LoVo (cell line): ENCODE measurements around the gene TRAM2.

ENCODE experiments used
- DNase-seq: peaks from one replicate; pipeline ENCODE4 v3.0.0-alpha.2; 2016; ENCODE audit warnings: low spot score

The TRAM2 gene

DNA sequence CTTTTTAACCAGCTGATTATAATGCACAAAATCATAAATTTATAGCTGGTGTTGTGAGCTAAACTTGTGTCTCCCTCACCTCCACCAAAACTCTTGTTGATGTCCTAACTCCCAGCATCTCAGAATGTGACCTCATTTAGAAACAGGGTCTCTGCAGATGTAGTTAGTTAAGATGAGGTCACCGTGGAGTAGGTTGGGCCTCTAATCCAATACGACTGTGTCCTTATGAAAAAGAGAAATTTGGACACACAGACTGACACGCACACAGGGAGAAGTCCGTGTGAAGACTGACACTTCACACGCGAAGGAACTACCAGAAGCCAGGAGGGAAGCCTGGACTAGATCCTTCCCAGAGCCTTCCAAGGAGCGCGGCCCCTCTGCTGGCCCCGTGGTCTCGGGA lies 46.5 kb downstream of the TRAM2 start:
- no peak for DNase-seq

DNA sequence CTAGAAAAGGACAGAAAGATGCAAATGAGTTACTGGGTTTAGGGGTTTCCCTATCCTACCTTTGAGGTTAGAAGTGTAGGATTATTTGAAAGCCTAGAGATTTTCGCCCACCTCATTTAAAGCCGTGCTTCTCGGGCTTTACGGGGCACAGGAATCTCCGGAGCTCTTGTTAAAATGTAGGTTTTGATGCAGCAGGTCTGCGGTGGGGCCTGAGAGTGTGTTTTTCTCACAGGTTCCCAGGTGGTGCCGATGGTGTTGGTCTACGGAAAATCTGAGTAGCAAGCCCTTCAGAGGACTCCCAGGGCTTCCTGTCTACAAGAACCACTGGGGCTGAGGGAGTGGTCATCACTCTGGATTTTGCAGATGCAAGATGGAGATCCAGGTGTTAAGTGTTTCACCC lies 47.5 kb downstream of the TRAM2 start:
- DNase-seq = no peak

DNA sequence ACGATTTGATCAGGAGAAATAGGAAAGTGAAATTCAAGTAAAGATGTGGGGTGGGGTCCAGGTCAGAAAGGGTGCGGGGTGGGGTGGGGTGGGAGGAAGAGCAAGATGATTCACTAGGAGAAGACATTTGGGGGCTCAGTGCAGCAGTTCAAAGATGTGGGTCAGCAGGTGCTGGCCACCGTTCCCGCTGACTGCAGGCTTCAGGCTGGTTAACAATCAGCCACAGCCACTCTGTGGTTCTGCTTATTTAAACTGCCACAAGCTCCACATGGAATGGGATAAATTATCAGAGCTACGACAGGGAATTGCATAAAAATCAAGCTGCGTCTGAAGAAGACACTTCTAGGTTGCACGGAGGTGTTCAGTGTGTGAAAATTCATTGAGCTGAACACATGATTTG lies 49.4 kb downstream of the TRAM2 start:
- no peak for DNase-seq

DNA sequence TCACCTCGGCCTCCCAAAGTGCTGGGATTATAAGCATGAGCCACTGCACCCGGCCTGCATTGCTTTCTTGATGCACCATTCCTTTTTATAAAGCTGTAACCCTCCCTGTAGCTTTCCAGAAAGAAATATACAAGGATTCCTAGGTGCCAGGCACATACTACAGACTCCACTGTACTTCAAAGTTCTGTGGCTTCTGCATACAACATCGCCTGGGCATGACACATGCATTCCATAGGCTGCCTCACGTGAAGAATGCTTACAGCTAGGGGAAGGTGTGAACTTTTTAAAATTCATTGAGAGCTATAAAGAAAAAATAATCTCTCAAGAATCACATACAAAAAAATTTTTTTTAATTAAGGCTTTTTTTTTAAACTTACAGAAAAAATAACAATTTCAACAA lies 50.2 kb downstream of the TRAM2 start:
- no peak for DNase-seq

DNA sequence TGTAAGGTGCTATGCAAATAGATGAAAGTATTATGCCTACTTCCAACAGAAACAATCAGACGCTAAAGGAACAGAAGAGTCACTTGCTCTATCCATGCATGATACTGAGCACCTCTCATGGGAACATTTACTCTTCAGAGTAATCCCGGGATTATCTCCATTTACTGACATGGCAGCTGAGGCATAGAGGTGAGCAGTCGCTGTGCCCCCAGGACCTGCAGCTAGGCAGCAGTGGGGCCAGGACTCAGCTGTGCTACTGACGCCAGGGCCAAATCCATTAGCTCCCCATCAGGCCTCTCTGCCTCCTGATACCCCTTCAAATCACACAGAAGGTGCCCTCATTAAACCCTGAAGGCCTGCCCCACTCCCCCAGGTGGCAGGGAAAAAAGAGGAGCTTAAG lies 51.9 kb downstream of the TRAM2 start:
- DNase-seq = no peak

DNA sequence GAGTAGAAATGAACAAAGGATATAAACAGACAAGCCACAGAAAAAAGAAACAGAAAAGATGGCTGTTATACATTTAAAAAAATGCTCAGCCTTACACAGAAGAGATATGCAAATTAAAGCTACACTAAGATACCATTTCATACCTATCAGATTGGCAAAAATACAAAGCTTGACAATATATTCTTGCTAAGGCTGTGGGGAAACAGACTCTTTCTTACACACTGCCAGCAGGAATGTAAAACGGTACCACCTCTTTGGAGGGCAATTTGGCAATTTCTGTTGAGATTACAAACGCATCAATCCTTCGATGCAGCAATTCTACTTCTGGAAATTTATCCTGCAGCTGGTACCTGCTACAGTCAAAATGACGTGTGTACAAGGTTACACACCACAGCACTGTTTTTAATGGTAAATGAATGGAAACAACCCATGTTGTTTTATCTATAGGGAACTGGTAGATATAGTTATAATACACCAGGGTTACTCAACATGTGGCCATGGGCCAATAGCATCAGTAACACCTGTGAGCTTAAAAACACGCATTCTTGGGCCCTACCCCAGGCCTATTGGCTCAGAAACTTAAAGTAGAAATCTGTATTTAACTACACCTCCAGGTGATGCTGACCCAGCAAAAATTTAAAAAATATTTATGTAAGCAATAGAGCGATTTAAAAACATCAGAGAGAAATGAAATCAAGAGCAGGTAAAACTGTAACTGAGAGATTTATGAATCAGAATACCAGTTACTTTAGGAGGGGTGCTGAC lies 53.3 kb downstream of the TRAM2 start:
- DNase-seq = no peak

DNA sequence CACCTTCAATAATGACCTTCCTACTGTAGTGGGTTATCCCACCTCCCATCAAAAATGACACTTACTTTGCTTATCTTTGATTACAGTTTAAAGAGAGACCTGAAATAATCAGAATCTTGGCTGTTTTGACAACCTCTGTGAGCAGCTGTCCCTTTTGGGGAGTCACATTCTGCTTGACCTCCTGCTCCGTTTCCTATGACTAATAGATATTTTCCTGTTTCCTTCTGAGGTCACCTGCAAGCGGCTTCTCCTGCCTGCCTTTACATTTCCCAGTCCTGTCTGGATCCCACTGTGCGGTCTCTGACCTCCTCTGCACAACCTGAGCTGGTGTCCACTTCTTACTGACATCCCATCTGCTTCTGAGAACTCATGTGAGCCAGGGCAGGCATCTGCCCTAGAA lies 54.2 kb downstream of the TRAM2 start:
- DNase-seq = no peak

DNA sequence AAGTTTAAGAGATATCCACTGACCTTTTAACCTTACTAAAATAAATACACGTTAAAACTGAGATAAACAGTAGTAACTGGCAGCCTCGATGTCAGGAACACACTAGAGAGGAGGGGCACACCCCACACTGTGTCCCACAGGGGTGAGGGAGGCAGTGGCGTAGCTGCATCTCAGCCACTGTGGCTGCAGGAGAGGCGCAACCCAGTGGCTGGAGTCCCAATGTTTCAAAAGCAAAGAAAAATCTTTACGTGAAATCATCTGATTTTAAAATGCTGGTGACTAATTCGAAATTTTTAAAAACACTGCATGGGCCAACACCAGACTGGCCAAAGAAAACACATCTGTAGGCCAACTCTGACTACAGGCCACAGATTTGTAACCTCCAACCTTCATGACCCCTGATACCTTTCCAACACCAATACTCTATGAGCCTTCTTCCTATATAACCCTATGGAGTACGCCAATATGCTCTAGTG lies 54.7 kb downstream of the TRAM2 start:
- DNase-seq = no peak

DNA sequence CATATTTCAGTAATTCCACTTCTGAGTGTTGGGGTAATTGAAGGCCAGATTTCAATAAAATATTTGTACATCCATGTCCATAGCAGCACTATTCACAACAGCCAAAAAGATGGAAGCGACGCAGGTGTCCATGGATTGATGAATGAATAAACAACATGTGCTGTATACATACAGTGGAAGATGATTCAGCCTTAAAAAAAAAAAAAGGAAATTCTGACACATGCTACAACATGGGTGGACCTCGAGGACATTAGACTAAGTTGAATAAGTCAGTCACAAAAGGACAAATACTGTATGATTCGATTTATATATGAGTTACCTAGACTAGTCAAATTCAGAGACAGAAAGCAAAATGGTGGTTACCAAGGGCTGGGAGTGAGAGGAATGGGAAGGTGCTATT lies 57.2 kb downstream of the TRAM2 start:
- DNase-seq = no peak

DNA sequence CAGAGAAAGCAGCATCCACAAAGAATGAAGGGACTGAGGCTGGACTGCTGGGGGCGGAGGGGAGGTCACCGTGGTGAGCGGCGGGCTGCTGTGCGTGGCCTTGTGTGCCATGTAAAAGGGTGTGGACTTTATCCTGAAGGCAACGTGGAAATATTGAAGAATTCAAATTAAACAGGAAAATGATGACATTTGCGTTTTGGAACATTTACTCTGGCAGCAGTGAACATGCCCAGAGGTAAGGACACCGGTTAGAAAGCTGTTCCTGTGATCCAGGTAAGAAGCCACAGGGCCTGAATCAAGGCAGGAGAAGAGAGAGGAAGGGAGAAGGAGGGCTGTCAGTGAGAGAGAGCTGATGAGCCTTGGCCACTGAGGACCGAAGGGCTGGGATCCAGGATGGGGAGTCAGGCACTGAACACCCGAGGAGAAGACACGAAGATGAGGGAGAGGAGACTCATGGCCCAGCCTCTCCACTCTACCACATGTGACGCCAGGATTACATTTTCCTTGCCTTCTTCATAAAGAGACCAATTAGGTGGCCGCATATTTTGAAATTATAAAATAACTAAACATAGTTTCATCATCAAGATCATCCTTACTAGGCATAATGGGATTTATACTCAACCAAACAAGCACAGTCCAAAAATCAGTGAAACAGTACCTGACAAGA lies 58.4 kb downstream of the TRAM2 start:
- no peak for DNase-seq

DNA sequence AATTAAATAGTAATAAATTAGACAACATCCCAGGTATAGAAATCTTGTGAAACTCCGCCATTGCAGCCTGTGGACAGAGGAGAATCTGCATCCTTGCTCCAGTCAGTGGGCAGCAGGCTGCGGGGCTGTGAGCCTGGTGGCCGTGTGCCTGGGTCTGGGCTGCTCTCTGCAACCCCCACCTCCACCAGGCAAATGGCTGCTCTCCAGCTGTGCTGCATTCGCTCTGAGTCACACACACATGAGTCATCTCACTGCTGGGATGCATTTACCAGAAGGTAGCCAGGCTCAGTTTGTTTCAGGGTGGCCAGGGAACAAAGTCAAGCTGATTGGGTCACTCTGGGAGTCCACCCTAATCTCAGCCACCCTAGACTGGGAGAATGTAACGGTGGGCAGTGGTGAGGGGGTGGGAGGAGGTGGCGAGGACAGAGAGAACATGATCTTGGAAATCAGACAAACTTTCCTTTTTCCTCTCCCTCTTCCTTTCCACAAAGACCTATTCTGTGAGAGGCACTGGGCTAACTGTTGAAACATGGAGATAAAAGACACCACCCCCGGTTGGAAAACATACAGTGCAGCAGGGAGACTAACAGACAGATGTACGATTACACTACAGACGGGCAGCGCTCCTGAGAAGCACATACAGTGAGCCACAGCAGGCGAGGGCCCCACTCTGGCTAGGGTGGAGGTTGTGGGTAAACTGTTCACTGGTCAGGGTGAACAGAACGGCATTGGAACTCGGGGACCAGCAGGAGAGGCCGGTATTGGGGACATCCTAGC lies 59.2 kb downstream of the TRAM2 start:
- peak; percentile 76 for DNase-seq

DNA sequence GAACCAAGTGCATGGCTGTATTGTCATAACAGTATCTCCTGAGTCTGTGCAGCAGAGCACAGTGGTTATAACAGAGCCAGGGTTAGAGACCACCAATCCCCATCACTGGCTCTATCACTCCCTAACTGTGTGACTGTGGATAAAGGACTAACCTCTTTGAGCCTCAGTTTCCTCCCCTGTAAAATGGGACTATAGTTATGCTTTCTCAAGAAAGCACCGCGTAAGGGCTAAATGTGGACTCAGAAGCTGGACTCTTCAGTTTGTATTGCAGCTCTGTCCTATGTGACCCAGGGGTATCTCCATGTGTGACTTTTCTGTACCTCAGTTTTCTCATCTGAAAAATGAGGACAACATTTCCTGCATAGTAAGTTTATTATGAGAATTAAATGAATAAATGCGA lies 59.9 kb downstream of the TRAM2 start:
- no peak for DNase-seq

DNA sequence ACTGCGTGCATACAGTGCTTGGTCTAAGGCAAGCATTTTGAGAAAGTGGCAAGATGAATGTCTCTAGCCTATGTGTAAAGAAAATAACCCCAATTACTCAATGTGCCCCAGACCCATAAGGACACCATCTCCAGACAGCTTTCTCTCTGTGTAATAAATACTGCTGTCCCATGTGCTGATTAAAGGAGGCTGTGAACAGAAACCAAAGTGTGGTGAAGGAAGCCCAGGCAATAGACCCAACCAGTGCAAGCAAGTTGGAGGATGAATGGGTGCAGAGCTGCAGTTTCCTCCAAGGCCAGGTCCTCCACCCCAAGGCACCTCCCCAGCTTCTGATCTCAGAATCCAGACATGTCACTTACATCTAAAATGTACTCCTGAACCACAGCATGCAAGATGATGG lies 60.6 kb downstream of the TRAM2 start:
- no peak for DNase-seq

DNA sequence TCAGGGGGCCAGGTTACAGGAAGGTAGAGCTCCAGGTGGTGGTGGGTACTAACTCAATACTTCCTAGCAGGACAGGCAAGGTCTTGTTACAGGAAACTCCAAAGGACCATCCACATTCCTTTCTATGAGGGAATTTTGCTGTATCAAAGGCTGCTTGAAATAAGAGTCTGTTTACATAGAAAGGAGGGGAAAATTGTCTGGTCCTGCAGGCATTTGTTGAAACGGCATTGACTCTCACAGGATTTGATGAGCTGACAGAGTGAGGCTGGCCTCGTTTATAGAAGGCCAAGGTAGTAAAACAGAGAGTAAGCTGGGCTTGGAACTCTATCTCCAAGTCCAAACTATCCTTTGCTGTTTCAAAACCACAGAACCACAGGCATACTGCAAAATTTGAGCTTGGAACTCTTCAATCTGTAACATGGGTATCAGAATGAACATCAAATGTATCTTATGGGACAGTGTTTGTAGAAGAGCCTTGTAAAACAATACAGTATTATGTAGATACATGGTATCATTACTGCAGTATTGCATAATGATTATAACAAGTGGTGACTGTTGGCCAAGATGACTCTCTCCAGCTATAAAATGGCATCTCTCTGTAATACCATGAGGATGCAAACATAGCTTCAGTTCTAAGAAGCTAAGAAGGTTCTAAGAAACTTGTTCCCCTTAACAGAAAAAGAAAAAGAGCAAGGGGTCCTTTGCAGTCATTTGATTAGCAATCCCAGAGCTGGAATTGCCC lies 61.5 kb downstream of the TRAM2 start:
- no peak for DNase-seq

DNA sequence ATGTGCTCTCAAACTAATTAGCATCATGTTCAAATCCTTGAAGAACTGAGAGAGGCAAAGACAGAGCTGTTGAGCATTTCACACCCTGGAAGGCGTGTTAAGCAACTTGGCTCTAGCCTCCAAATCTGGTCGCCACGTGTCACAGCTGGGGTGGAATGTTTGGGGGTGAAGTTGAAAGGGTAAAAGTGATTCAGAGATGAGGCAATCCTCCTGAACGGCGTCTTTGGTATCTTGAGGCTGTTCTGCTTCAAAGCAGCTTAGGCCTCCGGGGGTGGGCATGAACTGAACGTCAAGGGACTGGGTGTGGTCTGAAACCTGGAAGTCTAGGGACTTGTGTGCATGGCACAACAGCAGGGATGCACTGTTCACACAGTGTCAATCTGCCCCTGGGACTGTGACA lies 62.3 kb downstream of the TRAM2 start:
- DNase-seq = no peak

DNA sequence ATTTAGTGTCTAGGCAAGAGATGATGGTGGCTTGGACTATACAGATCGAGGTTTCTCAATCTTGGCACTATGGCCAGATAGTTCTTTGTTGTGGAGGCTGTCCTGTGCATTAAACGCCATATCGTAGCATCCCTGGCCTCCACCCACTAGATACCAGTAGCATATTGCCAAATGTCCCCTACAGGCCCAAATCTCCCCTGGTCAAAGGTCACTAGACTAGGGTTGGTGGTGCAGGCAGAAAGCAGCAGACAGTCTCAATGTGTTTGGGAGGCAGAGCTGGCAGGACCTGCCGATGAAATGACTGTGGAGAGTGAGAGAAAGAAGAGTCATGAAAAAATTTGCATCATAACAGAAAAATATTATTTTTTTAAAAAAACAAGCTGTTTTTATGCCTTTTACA lies 63.0 kb downstream of the TRAM2 start:
- no peak for DNase-seq

DNA sequence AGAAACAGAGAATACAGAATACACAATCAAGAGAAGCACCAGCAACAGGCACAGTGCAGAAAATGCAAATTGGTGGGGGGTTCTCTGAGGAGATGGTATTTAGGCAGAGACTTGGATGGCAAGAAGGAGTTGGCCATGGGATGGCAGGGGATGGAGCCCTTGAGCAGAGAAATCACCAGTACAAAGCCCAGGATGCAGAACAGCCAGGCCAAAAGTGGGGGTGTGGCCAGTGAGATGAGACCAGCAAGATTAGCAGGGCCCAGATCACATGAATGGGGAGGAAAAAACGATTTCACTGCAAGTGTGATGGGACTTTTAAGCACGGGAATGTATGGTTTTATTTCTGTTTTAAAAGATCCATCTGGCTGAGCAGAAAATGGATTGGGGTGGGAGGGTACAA lies 63.4 kb downstream of the TRAM2 start:
- no peak for DNase-seq

DNA sequence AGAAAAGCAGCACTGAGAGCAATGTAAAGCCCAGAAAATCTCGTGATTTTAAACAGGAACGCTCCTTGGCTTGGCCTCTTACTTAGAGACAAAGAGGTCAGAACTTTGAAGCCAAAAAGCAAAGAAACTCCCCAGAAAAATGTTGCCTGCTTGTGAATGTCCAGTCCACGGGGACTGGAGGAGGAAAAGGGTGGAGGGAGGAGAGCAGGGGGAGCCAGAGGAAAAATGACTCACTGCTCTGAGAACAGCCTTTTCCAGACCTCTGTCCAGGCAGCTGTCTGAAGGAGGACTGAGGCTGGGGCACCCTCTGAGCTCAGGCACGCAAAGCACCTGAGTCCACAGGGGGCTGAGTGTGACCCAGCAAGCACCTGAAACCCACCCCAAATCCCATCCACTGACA lies 64.7 kb downstream of the TRAM2 start:
- no peak for DNase-seq

DNA sequence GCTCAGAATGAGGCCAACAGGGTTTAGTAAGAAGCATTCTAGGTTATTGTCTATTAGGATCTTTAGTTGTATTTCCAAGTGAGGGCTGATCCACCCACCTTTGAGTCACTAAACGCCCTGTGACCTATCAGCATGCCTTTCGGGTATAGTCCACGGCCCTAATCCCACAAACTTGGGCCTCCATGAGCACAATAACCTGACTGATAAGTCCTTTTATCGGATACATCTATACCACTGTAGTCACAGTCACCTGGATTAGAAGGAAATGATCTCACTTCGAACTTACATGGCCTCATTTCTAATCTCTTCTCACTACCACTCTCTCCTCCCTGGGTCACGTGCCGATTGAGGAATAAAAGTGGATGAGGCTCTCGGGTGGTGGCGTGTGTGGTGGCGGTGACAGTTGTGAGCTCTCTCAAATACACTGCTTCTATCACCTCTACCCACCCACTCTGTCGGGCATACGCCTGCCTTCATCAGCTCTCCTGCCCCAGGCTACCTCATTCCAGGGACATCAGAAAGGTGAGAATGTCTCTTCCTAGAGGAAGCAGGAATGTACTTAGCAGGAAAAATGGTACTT lies 65.2 kb downstream of the TRAM2 start:
- no peak for DNase-seq

DNA sequence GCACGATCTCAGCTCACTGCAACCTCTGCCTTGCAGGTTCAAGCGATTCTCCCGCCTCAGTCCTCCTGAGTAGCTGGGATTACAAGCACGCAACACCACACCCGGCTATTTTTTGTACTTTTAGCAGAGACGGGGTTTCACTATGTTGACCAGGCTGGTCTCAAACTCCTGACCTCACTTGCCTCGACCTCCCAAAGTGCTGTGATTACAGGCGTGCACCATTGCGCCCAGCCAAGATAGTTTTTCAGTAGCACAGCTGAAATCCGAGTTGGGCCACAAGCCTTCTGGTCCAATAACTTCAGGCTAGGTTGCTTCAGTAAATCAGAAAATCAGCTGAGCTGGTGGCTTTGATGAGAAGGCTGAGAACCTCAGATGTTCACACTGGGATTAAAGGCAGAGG lies 65.7 kb downstream of the TRAM2 start:
- DNase-seq = no peak

DNA sequence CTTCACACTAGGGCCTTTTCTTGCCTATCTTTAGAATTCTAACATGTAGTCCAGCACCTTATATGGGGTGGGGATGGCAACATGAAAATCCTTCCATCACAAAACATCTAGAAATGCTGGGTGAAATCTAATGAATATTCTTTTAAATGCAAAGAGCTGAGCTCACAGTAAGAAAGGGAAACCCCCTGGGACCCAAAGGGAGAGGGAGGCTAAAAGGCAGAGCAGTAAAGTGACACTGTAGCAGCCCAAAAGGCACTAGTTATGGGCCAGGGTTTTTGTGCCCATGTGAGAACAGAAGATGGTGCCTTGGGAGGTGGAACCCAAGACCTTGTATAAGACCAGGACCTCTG lies 66.7 kb downstream of the TRAM2 start:
- DNase-seq = no peak
